NOMO-1 treated with dmso at 0.1 percent for 144 hours (cell line): ENCODE measurements around the gene CADM1.

Source experiments
- DNase-seq: peaks from one replicate; lab custom pipeline; 2025; ENCODE audit not compliant: unreplicated experiment; lab: John Stamatoyannopoulos, UW

Gene CADM1

GRCh38 chr11:115452241-115452640 is 52.0 kb downstream of the CADM1 start:
- DNase-seq: no peak

- no peak for DNase-seq
Measured at GRCh38 chr11:115450519-115450918, 53.7 kb downstream of the CADM1 start.

GRCh38 chr11:115447273-115447864 is 56.8 kb downstream of the CADM1 start:
- no peak for DNase-seq

GRCh38 chr11:115446214-115446613 is 58.0 kb downstream of the CADM1 start:
- DNase-seq: no peak

GRCh38 chr11:115444542-115444941 is 59.7 kb downstream of the CADM1 start:
- no peak for DNase-seq

GRCh38 chr11:115439969-115440540 is 64.2 kb downstream of the CADM1 start:
- DNase-seq: no peak

GRCh38 chr11:115439385-115439784 is 64.8 kb downstream of the CADM1 start:
- DNase-seq: peak; percentile 90

- DNase-seq: no peak
Measured at GRCh38 chr11:115437902-115438575, 66.2 kb downstream of the CADM1 start.

- DNase-seq: no peak
Measured at GRCh38 chr11:115430345-115430744, 73.9 kb downstream of the CADM1 start.

- DNase-seq: no peak
Measured at GRCh38 chr11:115428306-115428705, 75.9 kb downstream of the CADM1 start.

GRCh38 chr11:115425816-115426215 is 78.4 kb downstream of the CADM1 start:
- no peak for DNase-seq

- no peak for DNase-seq
Measured at GRCh38 chr11:115425250-115425649, 79.0 kb downstream of the CADM1 start.

GRCh38 chr11:115423728-115424459 is 80.3 kb downstream of the CADM1 start:
- DNase-seq: no peak

GRCh38 chr11:115421992-115422689 is 82.1 kb downstream of the CADM1 start:
- no peak for DNase-seq

GRCh38 chr11:115421352-115421991 is 82.7 kb downstream of the CADM1 start:
- DNase-seq: no peak

- no peak for DNase-seq
Measured at GRCh38 chr11:115420505-115420904, 83.7 kb downstream of the CADM1 start.

GRCh38 chr11:115418626-115419025 is 85.6 kb downstream of the CADM1 start:
- DNase-seq: no peak

- DNase-seq: no peak
Measured at GRCh38 chr11:115418081-115418480, 86.1 kb downstream of the CADM1 start.

- no peak for DNase-seq
Measured at GRCh38 chr11:115411120-115411519, 93.1 kb downstream of the CADM1 start.

- no peak for DNase-seq
Measured at GRCh38 chr11:115409691-115410220, 94.5 kb downstream of the CADM1 start.
